ENCODE measurements around the gene GRWD1.

Gene GRWD1

GRCh38 chr19:48496959-48497727 is 51.4 kb downstream of the GRWD1 start:
- DNase-seq (ENCODE audit: low read depth in 3 of 3, low spot score in 1 of 3): no peak

- no peak for DNase-seq (ENCODE audit: low read depth in 3 of 3, low spot score in 1 of 3)
Observed at GRCh38 chr19:48497728-48498594, 52.2 kb downstream of the GRWD1 start.

- DNase-seq (ENCODE audit: low read depth in 3 of 3, low spot score in 1 of 3): no peak
Observed at GRCh38 chr19:48498595-48499311, 53.0 kb downstream of the GRWD1 start.

DNA sequence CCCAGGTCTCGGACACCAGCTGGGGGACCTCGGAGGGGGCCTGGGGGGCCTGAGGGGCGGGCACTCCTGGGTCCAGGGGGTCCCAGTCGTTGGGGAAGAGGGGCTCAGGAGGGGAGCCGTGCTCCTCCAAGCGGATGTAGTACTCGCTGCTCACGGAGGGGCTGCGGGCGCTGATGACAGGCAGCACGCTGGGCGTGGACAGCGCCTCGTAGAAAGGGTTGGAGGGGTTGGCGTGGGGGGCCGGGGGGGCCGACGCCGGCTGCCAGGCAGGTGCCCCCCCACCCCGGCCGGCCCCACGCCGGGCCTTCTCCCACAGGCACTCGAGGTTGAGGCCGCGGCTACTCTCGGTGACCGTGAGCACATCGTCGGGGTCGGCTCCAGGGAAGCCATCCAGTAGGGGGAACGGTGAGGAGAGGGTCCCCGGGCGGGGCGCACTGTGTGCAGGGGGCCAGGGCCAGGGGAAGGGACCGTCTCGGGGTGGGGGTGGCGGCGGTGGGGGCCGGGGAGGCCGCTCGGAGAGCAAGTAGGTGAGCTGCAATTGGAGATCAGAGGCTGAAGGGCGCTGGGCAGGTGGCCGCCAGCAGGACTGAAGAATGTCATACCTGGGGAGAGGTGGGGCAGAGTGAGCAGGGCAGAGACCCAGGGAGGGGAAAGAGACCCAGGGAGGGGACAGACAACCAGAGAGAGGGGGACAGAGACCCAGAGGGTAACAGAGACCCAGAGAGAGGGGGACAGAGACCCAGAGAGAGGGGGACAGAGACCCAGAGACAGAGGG is 53.7 kb downstream of the GRWD1 start:
- DNase-seq (ENCODE audit: low read depth in 3 of 3, low spot score in 1 of 3): no peak

- no peak for DNase-seq (ENCODE audit: low read depth in 3 of 3, low spot score in 1 of 3)
Observed at GRCh38 chr19:48500830-48501493, 55.2 kb downstream of the GRWD1 start.

- peak in 1 of 3 donors; percentile 47 for DNase-seq (ENCODE audit: low read depth in 3 of 3, low spot score in 1 of 3)
Observed at GRCh38 chr19:48501494-48502349, 55.9 kb downstream of the GRWD1 start.

DNA sequence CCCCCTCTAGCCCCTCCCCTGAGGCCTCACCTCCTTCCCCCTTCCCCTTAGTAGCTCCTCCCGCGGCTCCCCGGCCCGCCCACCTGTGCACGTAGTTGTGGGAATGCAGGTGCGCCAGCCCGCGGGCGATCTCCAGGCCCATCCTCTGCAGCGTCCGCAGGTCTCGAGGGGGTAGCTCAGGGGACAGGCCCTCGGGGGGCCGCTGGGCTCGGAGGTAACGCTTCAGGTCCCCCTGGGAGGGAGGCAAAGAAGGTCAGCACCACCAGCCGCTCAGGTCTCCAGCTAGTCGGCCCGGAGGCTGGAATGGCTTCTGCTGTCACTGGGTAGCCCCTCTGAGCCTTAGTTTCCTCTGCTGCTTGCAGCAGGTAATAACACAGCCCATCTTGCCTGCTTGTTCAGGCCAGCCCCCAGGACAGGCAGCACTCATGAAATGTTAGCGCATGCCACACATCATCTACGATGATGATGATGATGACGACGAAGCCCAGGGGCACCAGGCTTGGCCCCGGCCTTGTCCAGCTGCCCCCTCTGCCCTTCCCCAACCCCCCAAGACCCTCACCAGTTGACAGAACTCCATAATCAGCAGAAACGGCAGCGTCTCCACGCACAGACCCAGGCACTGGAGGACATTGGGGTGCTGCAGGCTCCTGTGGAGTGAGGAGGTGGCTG is 56.7 kb downstream of the GRWD1 start:
- peak in 1 of 3 donors; percentile 58 for DNase-seq (ENCODE audit: low read depth in 3 of 3, low spot score in 1 of 3)

- DNase-seq (ENCODE audit: low read depth in 3 of 3, low spot score in 1 of 3): no peak
Observed at GRCh38 chr19:48506138-48506733, 60.5 kb downstream of the GRWD1 start.
